OCI-LY3 (cell line): ENCODE data around the gene TMEM167B.

ENCODE experiments used
- H2AFZ ChIP-seq: fragments of 200-600, 300-600 bp; shearing (Covaris generic); 2 replicates; pipeline ENCODE4 v1.6.0; 2014; ENCODE audit warnings: antibody characterized with exemption, low read depth, low read length
- H3K27ac ChIP-seq: fragments of 200-600, 300-600 bp; sonication (generic); 2 replicates; pipeline ENCODE4 v1.5.1; 2014; ENCODE audit warnings: mild to moderate bottlenecking, low read length, moderate library complexity, mixed read lengths
- H3K27me3 ChIP-seq: fragments of 200-600, 300-600 bp; sonication (generic); 2 replicates; pipeline ENCODE4 v1.6.1; 2014; ENCODE audit warnings: low read depth, low read length, mixed read lengths
- H3K36me3 ChIP-seq: fragments of 200-600, 300-600 bp; sonication (generic); replicated peaks from 2 replicates; pipeline ENCODE3; 2014; ENCODE audit warnings: low read depth, low read length, mixed read lengths
- H3K4me1 ChIP-seq: fragments of 300-600, 200-600 bp; sonication (generic); 2 replicates; pipeline ENCODE4 v1.6.1; 2014; ENCODE audit warnings: low read length, mixed read lengths
- H3K4me2 ChIP-seq: fragments of 200-600, 300-600 bp; sonication (generic); 2 replicates; pipeline ENCODE4 v1.6.1; 2014; ENCODE audit warnings: low read length, mixed read lengths
- H3K4me3 ChIP-seq: fragments of 300-600, 200-600 bp; sonication (generic); 2 replicates; pipeline ENCODE4 v1.5.1; 2014; ENCODE audit warnings: antibody characterized with exemption, mild to moderate bottlenecking, low read length, moderate library complexity
- H3K79me2 ChIP-seq: fragments of 300-600, 200-600 bp; shearing (Covaris generic); 2 replicates; pipeline ENCODE4 v1.6.1; 2014; ENCODE audit warnings: mild to moderate bottlenecking, low read length, mixed read lengths
- H3K9ac ChIP-seq: fragments of 300-600, 200-600 bp; shearing (Covaris generic); 2 replicates; pipeline ENCODE4 v1.6.0; 2014; ENCODE audit warnings: mild to moderate bottlenecking, low read length, moderate library complexity
- H3K9me3 ChIP-seq: fragments of 200-600, 300-600 bp; shearing (Covaris generic); 2 replicates; pipeline ENCODE4 v1.6.1; 2014; ENCODE audit warnings: low read length, mixed read lengths; ENCODE audit not compliant: insufficient read depth
- H4K20me1 ChIP-seq: fragments of 200-600, 300-600 bp; sonication (generic); 2 replicates; pipeline ENCODE4 v1.6.1; 2016; ENCODE audit warnings: low read length, mixed read lengths; ENCODE audit not compliant: insufficient read depth
- EZH2phosphoT487 ChIP-seq: fragments of 200-600 bp; shearing (Covaris generic); IDR thresholded peaks from 2 replicates; pipeline ENCODE4 v1.6.1; 2018; ENCODE audit warnings: antibody characterized with exemption, mixed run types, low read depth
- TF ChIP-seq, protein P1 (sequence below): fragments of 200-600, 300-600 bp; sonication (generic); IDR thresholded peaks from 2 replicates; pipeline ENCODE4 v1.5.1; 2014; ENCODE audit warnings: antibody characterized with exemption, low read length, low read depth

The TMEM167B gene

DNA sequence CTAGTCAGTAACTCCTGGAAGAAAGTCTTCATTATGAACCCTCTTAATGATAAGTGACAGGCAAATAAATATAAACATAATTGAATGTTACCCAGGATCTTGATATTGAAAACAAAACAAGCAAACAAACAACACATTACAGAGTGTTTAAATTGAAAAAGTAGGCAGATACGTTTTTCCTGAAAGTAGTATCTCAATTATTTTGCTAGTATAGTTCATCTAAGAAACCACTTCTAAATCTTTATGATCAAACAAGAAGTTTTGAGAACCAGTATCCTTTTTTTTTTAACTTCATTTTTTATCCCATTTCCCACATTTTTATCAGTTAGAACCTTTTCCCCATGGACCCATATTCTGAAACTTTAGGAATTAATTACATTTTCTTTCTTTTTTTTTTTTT lies 45.0 kb upstream of the TMEM167B start:
- no peaks in the 10 kb centered on the region for H3K36me3 ChIP-seq
- H4K20me1 ChIP-seq = no peaks in the 10 kb centered on the region
- no peak overlapping the region for H3K27ac ChIP-seq
- no peak for TF ChIP-seq EZH2phosphoT487
- TF ChIP-seq, protein P1, sequence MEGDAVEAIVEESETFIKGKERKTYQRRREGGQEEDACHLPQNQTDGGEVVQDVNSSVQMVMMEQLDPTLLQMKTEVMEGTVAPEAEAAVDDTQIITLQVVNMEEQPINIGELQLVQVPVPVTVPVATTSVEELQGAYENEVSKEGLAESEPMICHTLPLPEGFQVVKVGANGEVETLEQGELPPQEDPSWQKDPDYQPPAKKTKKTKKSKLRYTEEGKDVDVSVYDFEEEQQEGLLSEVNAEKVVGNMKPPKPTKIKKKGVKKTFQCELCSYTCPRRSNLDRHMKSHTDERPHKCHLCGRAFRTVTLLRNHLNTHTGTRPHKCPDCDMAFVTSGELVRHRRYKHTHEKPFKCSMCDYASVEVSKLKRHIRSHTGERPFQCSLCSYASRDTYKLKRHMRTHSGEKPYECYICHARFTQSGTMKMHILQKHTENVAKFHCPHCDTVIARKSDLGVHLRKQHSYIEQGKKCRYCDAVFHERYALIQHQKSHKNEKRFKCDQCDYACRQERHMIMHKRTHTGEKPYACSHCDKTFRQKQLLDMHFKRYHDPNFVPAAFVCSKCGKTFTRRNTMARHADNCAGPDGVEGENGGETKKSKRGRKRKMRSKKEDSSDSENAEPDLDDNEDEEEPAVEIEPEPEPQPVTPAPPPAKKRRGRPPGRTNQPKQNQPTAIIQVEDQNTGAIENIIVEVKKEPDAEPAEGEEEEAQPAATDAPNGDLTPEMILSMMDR = no peak
- no peak overlapping the region for H2AFZ ChIP-seq
- H3K4me3 ChIP-seq = no peak overlapping the region
- no peak overlapping the region for H3K9ac ChIP-seq
- H3K27me3 ChIP-seq = no peaks in the 10 kb centered on the region
- H3K9me3 ChIP-seq = no peaks in the 10 kb centered on the region
- H3K79me2 ChIP-seq = peaks cover 6% of the 10 kb centered on the region
- no peak overlapping the region for H3K4me2 ChIP-seq
- H3K4me1 ChIP-seq = no peaks in the 10 kb centered on the region

DNA sequence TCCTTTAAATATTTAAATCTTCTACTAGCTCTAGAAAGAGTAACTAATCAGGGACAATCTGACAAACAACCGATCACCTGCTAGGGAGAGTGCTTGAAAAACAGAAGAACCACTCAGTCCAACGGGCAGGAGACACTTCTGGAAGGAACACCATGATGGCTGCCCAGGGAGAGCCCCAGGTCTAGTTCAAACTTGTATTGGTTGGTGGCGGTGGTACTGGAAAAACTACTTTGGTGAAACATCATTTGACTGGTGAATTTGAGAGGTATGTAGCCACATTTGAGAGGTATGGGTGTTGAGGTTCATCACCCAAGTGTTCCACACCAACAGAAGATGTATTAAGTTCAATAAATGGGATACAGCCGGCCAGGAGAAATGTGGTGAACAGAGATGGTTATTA lies 43.9 kb upstream of the TMEM167B start:
- no peaks in the 10 kb centered on the region for H3K79me2 ChIP-seq
- H3K4me1 ChIP-seq = no peaks in the 10 kb centered on the region
- H3K9me3 ChIP-seq = no peaks in the 10 kb centered on the region
- H3K4me2 ChIP-seq = no peak overlapping the region
- no peak overlapping the region for H3K4me3 ChIP-seq
- no peak overlapping the region for H3K9ac ChIP-seq
- H3K27me3 ChIP-seq = no peaks in the 10 kb centered on the region
- TF ChIP-seq, protein P1 = no peak
- no peak for TF ChIP-seq EZH2phosphoT487
- no peak overlapping the region for H3K27ac ChIP-seq
- no peaks in the 10 kb centered on the region for H4K20me1 ChIP-seq
- no peaks in the 10 kb centered on the region for H3K36me3 ChIP-seq
- no peak overlapping the region for H2AFZ ChIP-seq

DNA sequence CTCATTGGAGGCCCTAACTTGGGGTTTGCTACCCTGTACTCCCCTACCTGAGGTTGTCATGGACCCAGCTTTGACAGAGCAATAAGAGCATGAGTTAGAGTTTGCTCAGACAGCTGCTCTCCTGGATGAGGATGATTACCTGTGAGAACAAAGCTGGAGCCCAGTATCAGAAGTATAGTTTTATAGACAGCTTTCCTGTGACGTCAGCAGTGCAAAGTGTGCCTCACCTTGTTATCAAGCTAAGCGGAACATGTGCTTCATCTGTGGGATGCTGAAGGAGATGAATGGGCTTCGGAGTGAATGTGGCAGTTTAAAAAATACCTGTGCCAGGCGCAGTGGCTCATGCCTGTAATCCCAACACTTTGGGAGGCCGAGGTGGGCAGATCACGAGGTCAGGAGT lies 43.2 kb upstream of the TMEM167B start:
- Histone ChIP-seq H4K20me1 (no peaks in the 10 kb centered on the region), H3K27ac (no peak overlapping the region), H3K4me2 (no peak overlapping the region), H3K79me2 (no peaks in the 10 kb centered on the region), H2AFZ (no peak overlapping the region), H3K9ac (no peak overlapping the region), H3K4me1 (no peaks in the 10 kb centered on the region), H3K9me3 (no peaks in the 10 kb centered on the region), H3K27me3 (no peaks in the 10 kb centered on the region), H3K4me3 (no peak overlapping the region), H3K36me3 (no peaks in the 10 kb centered on the region)
- no peak for TF ChIP-seq EZH2phosphoT487
- TF ChIP-seq, protein P1 = no peak

DNA sequence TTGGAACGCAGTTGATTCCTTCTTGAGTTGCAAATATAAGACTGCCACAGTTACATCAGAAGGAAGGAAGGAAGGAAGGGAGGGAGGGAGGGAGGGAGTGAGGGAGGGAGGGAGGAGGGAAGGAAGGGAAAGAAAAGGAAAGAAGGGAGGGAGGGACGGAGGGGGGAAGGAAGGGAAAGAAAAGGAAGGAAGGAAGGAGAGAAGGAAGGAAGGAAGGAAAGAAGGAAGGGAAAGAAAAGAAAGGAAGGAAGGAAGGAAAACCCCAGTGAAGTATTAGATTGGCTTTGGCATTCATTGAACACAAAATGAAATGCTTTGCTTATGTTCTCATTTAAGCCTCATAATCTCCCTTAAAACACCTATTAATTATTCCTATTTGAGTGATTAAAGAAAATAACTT lies 42.2 kb upstream of the TMEM167B start:
- Histone ChIP-seq H3K4me1 (no peaks in the 10 kb centered on the region), H3K36me3 (no peaks in the 10 kb centered on the region), H2AFZ (no peak overlapping the region), H3K4me2 (no peak overlapping the region), H3K4me3 (no peak overlapping the region), H3K9me3 (no peaks in the 10 kb centered on the region), H4K20me1 (no peaks in the 10 kb centered on the region), H3K27me3 (no peaks in the 10 kb centered on the region), H3K27ac (no peak overlapping the region), H3K79me2 (no peaks in the 10 kb centered on the region), H3K9ac (no peak overlapping the region)
- TF ChIP-seq, protein P1 = no peak
- TF ChIP-seq EZH2phosphoT487 = no peak
